H1 (cell line): ENCODE results near the gene ASTN1. TPM values are rescaled to one million over a fixed set of nuclear protein-coding genes. Genes with fewer than 3 reads are reported as not detected.

Source experiments
- CTCF ChIA-PET: fragments of 300-600 bp; sonication (Branson Sonifier 250); formaldehyde crosslinking; loops from one replicate; lab custom pipeline; 2021; ENCODE audit not compliant: partially characterized antibody; lab: Charles Lee
- POLR2A ChIA-PET: fragments of 300-600 bp; sonication (Branson Sonifier 250); formaldehyde crosslinking; loops from one replicate; lab custom pipeline; 2021; ENCODE audit warnings: inconsistent platforms; ENCODE audit not compliant: partially characterized antibody; lab: Charles Lee
- DNase-seq, 2 experiments: peaks; one replicate each; pipeline versions ENCODE4 v3.0.0 to v3.0.0-alpha.2; 2010 to 2022; ENCODE audit warnings: low spot score in 2 of 2, low read depth in 1 of 2, mixed read lengths in 1 of 2
- FAIRE-seq: peaks from 2 replicates; lab custom pipeline; 2011; peaks lifted over from hg19 to GRCh38; lab: Jason Lieb, UNC
- H2AFZ ChIP-seq: 2 replicates; pipeline ENCODE4 v1.8.1; 2012; ENCODE audit warnings: low read length, inconsistent platforms
- H2AK5ac ChIP-seq: 2 replicates; pipeline ENCODE4 v1.6.1; 2013; ENCODE audit warnings: low read depth, low read length
- H2BK120ac ChIP-seq: replicated peaks from 2 replicates; pipeline ENCODE3; 2013; ENCODE audit warnings: low read depth, low read length, inconsistent platforms
- H2BK12ac ChIP-seq: 2 replicates; pipeline ENCODE4 v1.6.1; 2013; ENCODE audit warnings: low read depth, low read length
- H2BK15ac ChIP-seq: 2 replicates; pipeline ENCODE4 v1.6.1; 2013; ENCODE audit warnings: low read length
- H2BK20ac ChIP-seq: 2 replicates; pipeline ENCODE4 v1.6.1; 2013; ENCODE audit warnings: low read length
- H2BK5ac ChIP-seq: 2 replicates; pipeline ENCODE4 v1.6.1; 2013; ENCODE audit warnings: low read depth, low read length
- H3K14ac ChIP-seq: 2 replicates; pipeline ENCODE4 v1.6.1; 2013; ENCODE audit warnings: inconsistent platforms; ENCODE audit not compliant: insufficient read length
- H3K18ac ChIP-seq: 2 replicates; pipeline ENCODE4 v1.6.1; 2013; ENCODE audit warnings: low read length; ENCODE audit errors: extremely low read depth
- H3K23ac ChIP-seq: 2 replicates; pipeline ENCODE4 v1.6.1; 2013; ENCODE audit warnings: inconsistent platforms; ENCODE audit not compliant: insufficient read length
- H3K23me2 ChIP-seq: 2 replicates; pipeline ENCODE4 v1.6.1; 2013; ENCODE audit warnings: low read depth, low read length
- H3K27ac ChIP-seq: 2 replicates; pipeline ENCODE4 v1.6.1; 2011; ENCODE audit warnings: low read depth, low read length, inconsistent platforms
- H3K27me3 ChIP-seq, 4 experiments: replicated peaks in 1 of 4; 1 replicate in 1 of 4; 2 replicates in 3 of 4; pipeline versions ENCODE4 v1.6.1 to v1.8.1; 2011 to 2013; ENCODE audit warnings: low read length in 3 of 4, mild to moderate bottlenecking in 3 of 4, inconsistent platforms in 2 of 4, mixed read lengths in 2 of 4, moderate library complexity in 1 of 4; ENCODE audit not compliant: control insufficient read depth in 3 of 4, insufficient read depth in 3 of 4; ENCODE audit errors: extremely low read depth in 1 of 4
- H3K36me3 ChIP-seq, 4 experiments: 2 replicates each; pipeline versions ENCODE4 v1.6.1 to v1.8.1; 2011 to 2013; ENCODE audit warnings: mild to moderate bottlenecking in 4 of 4, low read length in 3 of 4, moderate library complexity in 2 of 4, control low read depth in 1 of 4, inconsistent platforms in 1 of 4; ENCODE audit not compliant: insufficient read depth in 4 of 4, control insufficient read depth in 2 of 4
- H3K4ac ChIP-seq: replicated peaks from 2 replicates; pipeline ENCODE3; 2013; ENCODE audit warnings: low read length, low read depth, mixed read lengths, inconsistent platforms; ENCODE audit not compliant: insufficient read length
- H3K4me1 ChIP-seq, 4 experiments: replicated peaks in 1 of 4; 1 replicate in 1 of 4; 2 replicates in 3 of 4; pipeline versions ENCODE4 v1.6.1 to v1.8.1; 2011 to 2013; ENCODE audit warnings: low read length in 3 of 4, inconsistent platforms in 2 of 4, mixed read lengths in 1 of 4; ENCODE audit not compliant: insufficient read depth in 4 of 4, control insufficient read depth in 3 of 4
- H3K4me2 ChIP-seq, 2 experiments: 2 replicates each; pipeline versions ENCODE4 v1.6.1 to v1.8.1; 2011 to 2013; ENCODE audit warnings: low read depth in 2 of 2, low read length in 2 of 2, control low read depth in 1 of 2, inconsistent platforms in 1 of 2, mild to moderate bottlenecking in 1 of 2; ENCODE audit not compliant: insufficient read depth in 1 of 2
- H3K4me3 ChIP-seq, 4 experiments: fragments of 200-600, 300-600 bp in 1 of 4; sonication (generic), shearing (Covaris generic), sonication (Bioruptor Twin) in 1 of 4; 2 replicates each; pipeline versions ENCODE4 v1.5.1 to v1.8.1; 2011 to 2016; ENCODE audit warnings: low read length in 4 of 4, low read depth in 3 of 4, control low read depth in 2 of 4, inconsistent platforms in 2 of 4, mild to moderate bottlenecking in 2 of 4, mixed read lengths in 1 of 4, moderate library complexity in 1 of 4; ENCODE audit not compliant: insufficient read depth in 2 of 4; ENCODE audit errors: extremely low read depth in 1 of 4
- H3K56ac ChIP-seq: replicated peaks from 2 replicates; pipeline ENCODE3; 2013; ENCODE audit warnings: low read depth, mild to moderate bottlenecking, mixed read lengths, low read length, inconsistent platforms; ENCODE audit not compliant: insufficient read length
- H3K79me1 ChIP-seq: 2 replicates; pipeline ENCODE4 v1.6.1; 2013; ENCODE audit warnings: low read depth, low read length, control low read depth
- H3K79me2 ChIP-seq, 2 experiments: 2 replicates each; pipeline versions ENCODE4 v1.6.1 to v1.8.1; 2012 to 2013; ENCODE audit warnings: low read length in 2 of 2, mild to moderate bottlenecking in 2 of 2, inconsistent platforms in 1 of 2; ENCODE audit not compliant: insufficient read depth in 2 of 2, control insufficient read depth in 1 of 2
- H3K9ac ChIP-seq, 4 experiments: replicated peaks in 1 of 4; 1 replicate in 1 of 4; 2 replicates in 3 of 4; pipeline versions ENCODE4 v1.6.1 to v1.8.1; 2011 to 2013; ENCODE audit warnings: low read depth in 3 of 4, low read length in 3 of 4, control low read depth in 2 of 4, mild to moderate bottlenecking in 2 of 4, moderate library complexity in 2 of 4, inconsistent platforms in 1 of 4; ENCODE audit errors: extremely low read depth in 1 of 4
- H3K9me3 ChIP-seq, 2 experiments: 2 replicates each; pipeline versions ENCODE4 v1.6.1 to v1.8.1; 2012 to 2013; ENCODE audit warnings: mild to moderate bottlenecking in 2 of 2, moderate library complexity in 2 of 2, control low read depth in 1 of 2, inconsistent platforms in 1 of 2, low read depth in 1 of 2, low read length in 1 of 2, mixed read lengths in 1 of 2; ENCODE audit not compliant: insufficient read depth in 2 of 2
- H4K20me1 ChIP-seq, 2 experiments: replicated peaks in 1 of 2; 2 replicates each; pipeline versions ENCODE3 to v1.8.1; 2011 to 2013; ENCODE audit warnings: inconsistent platforms in 2 of 2, low read length in 2 of 2, mild to moderate bottlenecking in 1 of 2; ENCODE audit not compliant: insufficient read depth in 2 of 2, control insufficient read depth in 1 of 2
- H4K5ac ChIP-seq: 2 replicates; pipeline ENCODE4 v1.6.1; 2013; ENCODE audit warnings: low read length, low read depth, mixed read lengths, inconsistent platforms; ENCODE audit not compliant: insufficient read length
- H4K8ac ChIP-seq: 2 replicates; pipeline ENCODE4 v1.8.0; 2013; ENCODE audit warnings: mild to moderate bottlenecking, moderate library complexity, low read length, inconsistent platforms; ENCODE audit not compliant: insufficient read depth; ENCODE audit errors: extremely low read depth
- H4K91ac ChIP-seq: replicated peaks from 2 replicates; pipeline ENCODE3; 2013; ENCODE audit warnings: low read length, mixed read lengths, inconsistent platforms; ENCODE audit not compliant: insufficient read length
- ATF2 ChIP-seq: IDR thresholded peaks from 2 replicates; pipeline ENCODE4 v1.6.1; 2012; ENCODE audit warnings: low read length, inconsistent platforms
- BRCA1 ChIP-seq: IDR thresholded peaks from 2 replicates; pipeline ENCODE4 v1.6.1; 2012; ENCODE audit warnings: low read depth, low read length, improper control_type of control experiment
- CBX5 ChIP-seq: fragments of 300-800, 300-1000 bp; sonication (generic); IDR thresholded peaks from 2 replicates; pipeline ENCODE4 v1.7.1; 2016; ENCODE audit warnings: antibody characterized with exemption, low read length, low read depth
- CHD2 ChIP-seq: IDR thresholded peaks from 2 replicates; pipeline ENCODE4 v1.6.1; 2012; ENCODE audit warnings: low read length, improper control_type of control experiment
- CREB1 ChIP-seq: IDR thresholded peaks from 2 replicates; pipeline ENCODE4 v1.6.1; 2012; ENCODE audit warnings: inconsistent platforms
- EGR1 ChIP-seq: IDR thresholded peaks from 2 replicates; pipeline ENCODE4 v1.6.1; 2011; ENCODE audit warnings: low read depth, low read length, borderline replicate concordance
- POU5F1 ChIP-seq: IDR thresholded peaks from 2 replicates; pipeline ENCODE4 v1.6.1; 2011; ENCODE audit warnings: low read depth, mild to moderate bottlenecking, low read length, moderate library complexity
- RBBP5 ChIP-seq: IDR thresholded peaks from 2 replicates; pipeline ENCODE4 v1.7.1; 2012; ENCODE audit warnings: low read depth, mild to moderate bottlenecking, inconsistent platforms, low read length, moderate library complexity, borderline replicate concordance
- RNF2 ChIP-seq: fragments of 200-900, 300-1000 bp; sonication (generic); IDR thresholded peaks from 2 replicates; pipeline ENCODE4 v1.7.1; 2016; ENCODE audit warnings: borderline replicate concordance, low read depth, mild to moderate bottlenecking, antibody characterized with exemption, low read length; ENCODE audit not compliant: poor library complexity, severe bottlenecking; ENCODE audit errors: missing control alignments
- SIX5 ChIP-seq: IDR thresholded peaks from 2 replicates; pipeline ENCODE4 v1.6.1; 2011; ENCODE audit warnings: mild to moderate bottlenecking, low read depth, low read length
- SP1 ChIP-seq: IDR thresholded peaks from 2 replicates; pipeline ENCODE4 v1.6.1; 2011; ENCODE audit warnings: low read depth, low read length
- WGBS, 2 experiments: shearing (Covaris generic) in 1 of 2; methylation state at CpG; one replicate each; pipeline versions ENCODE4 v1.1.6 to v1.1.7; 2013 to 2015; ENCODE audit warnings: low lambda C conversion rate in 2 of 2, mixed read lengths in 2 of 2, inconsistent platforms in 1 of 2, low coverage in 1 of 2, missing lambda C conversion rate in 1 of 2; ENCODE audit not compliant: insufficient replicate concordance in 2 of 2, insufficient coverage in 1 of 2, insufficient read length in 1 of 2; ENCODE audit errors: extremely low coverage in 1 of 2, missing lambda C conversion rate in 1 of 2; 5-methylcytosine and 5-hydroxymethylcytosine counted together
- polyA plus RNA-seq, 7 experiments: library from polyadenylated mRNA; depleted of rRNA in 3 of 7; stranded (reverse) in 5 of 7; unstranded in 2 of 7; fragments of >200 nt in 5 of 7; fragments of 200-250 nt in 2 of 7; gene quantifications; 1 replicate in 5 of 7; 2 replicates in 1 of 7; 4 replicates in 1 of 7; pipeline versions ENCODE4 v1.2.1 to v1.2.3, GENCODE V29; 2011 to 2013; ENCODE audit warnings: missing spikeins in 2 of 7, mixed read lengths in 2 of 7
- total RNA-seq: library from RNA; stranded (reverse); fragmentation: NEBNext Ultra II Directional; extraction: Animal tissue kit (Norgen Biotek cat#: 25700); gene quantifications from 2 replicates; pipeline ENCODE4 v1.2.1, GENCODE V29; 2021

ASTN1 gene
- total and polyA plus RNA-seq, 2 of the 8 experiments (the other 6 are each of a cell fraction or from before 2014, with no cell fraction given) = 2.9 to 4.1 TPM

- no peaks in the 10 kb centered on the region for H3K79me2 ChIP-seq
- TF ChIP-seq CREB1 (no peak), SP1 (no peak), CHD2 (no peak), ATF2 (no peak), POU5F1 (no peak), RNF2 (no peak), BRCA1 (no peak), SIX5 (no peak), EGR1 (no peak), RBBP5 (no peak), CBX5 (no peak)
These were observed 81.4 kb downstream of the ASTN1 start for GRCh38 chr1:177082855-177083693.

More at GRCh38 chr1:177082855-177083693, 81.4 kb downstream of the ASTN1 start:
- no peaks in the 10 kb centered on the region for H3K27me3 ChIP-seq
- no peak overlapping the region for H3K27ac ChIP-seq
- H3K36me3 ChIP-seq = no peaks in the 10 kb centered on the region
- no peak overlapping the region for H2AK5ac ChIP-seq
- no peak overlapping the region for H2BK120ac ChIP-seq
- no peak overlapping the region for H2BK5ac ChIP-seq
- no peak for DNase-seq
- no peaks in the 10 kb centered on the region for H3K4me1 ChIP-seq
- H2BK12ac ChIP-seq = no peak overlapping the region
- no peak overlapping the region for H3K56ac ChIP-seq
- WGBS, 2 experiments = 93% methylated on average over 5 of the region's 5 CpGs; no CpG with 5 or more reads in 1 of the 2 experiments
- H3K23ac ChIP-seq = no peak overlapping the region
- H4K5ac ChIP-seq = no peak overlapping the region
- no peak overlapping the region for H2BK20ac ChIP-seq
- H4K91ac ChIP-seq = no peak overlapping the region
- no peak overlapping the region for H3K14ac ChIP-seq
- H3K9me3 ChIP-seq = no peaks in the 10 kb centered on the region
- H3K23me2 ChIP-seq = no peaks in the 10 kb centered on the region
- CTCF ChIA-PET = interaction anchor here (0.6 to 1.0 kb wide), 2 partner anchors 701 to 1062 kb away, joined by 3 read pairs; no protein-coding TSS in a partner anchor
- POLR2A ChIA-PET = no interaction called here
- no peak overlapping the region for H2BK15ac ChIP-seq
- no peak overlapping the region for H4K8ac ChIP-seq
- no peak overlapping the region for H3K18ac ChIP-seq
- no peak overlapping the region for H3K9ac ChIP-seq
- FAIRE-seq = no peak
- no peak overlapping the region for H3K4me3 ChIP-seq
- no peak overlapping the region for H3K4me2 ChIP-seq
- H4K20me1 ChIP-seq = no peaks in the 10 kb centered on the region
- no peaks in the 10 kb centered on the region for H3K79me1 ChIP-seq
- H2AFZ ChIP-seq = no peak overlapping the region
- H3K4ac ChIP-seq = no peak overlapping the region
